Left colon (tissue), 2 donors: ENCODE measurements around the gene TBC1D5. TPM values are rescaled to one million over a fixed set of nuclear protein-coding genes. Genes with fewer than 3 reads are reported as not detected.
"Not testable (repeated sequence)": the region's sequence is repeated elsewhere in the genome, so short reads cannot be mapped to it uniquely, and the experiment has no call there.

Experiments
- ATAC-seq: fragments of 200-7000 bp; cut with Tn5 transposase; one replicate; pipeline ENCODE4 v1.9.1; 2020; ENCODE audit warnings: mild to moderate bottlenecking, moderate library complexity
- DNase-seq, 2 donors: peaks; one replicate each; pipeline ENCODE4 v3.0.0-alpha.2; 2020
- intact Hi-C, 2 donors: fragments of 100-400 bp; cut with DNase I in 1 of 2; cut with micrococcal nuclease in 1 of 2; formaldehyde crosslinking; loops; one replicate each; pipeline versions ENCODE4 v1.11.2 to v1.14.0; 2022; cut with DNase I, micrococcal nuclease
- total RNA-seq, 2 donors: library from RNA; stranded (reverse); fragmentation: NEBNext Ultra II Directional; extraction: Animal tissue kit (Norgen Biotek cat#: 25700); gene quantifications; one replicate each; pipeline ENCODE4 v1.2.1, GENCODE V29; 2021
- donor health status: DM: no; HTN: no; CAD: no.
- donor health status: DM: yes; HTN: yes; CAD: no.

The TBC1D5 gene
- total RNA-seq, 2 donors from 2014 or later = 32.4 to 34.7 TPM

GRCh38 chr3:17407576-17407975, 334.9 kb downstream of the TBC1D5 start:
- intact Hi-C loops = no loop called here
- ATAC-seq (no peak), DNase-seq (no peak)

- intact Hi-C loops = no loop called here
- DNase-seq = no peak
- no peak for ATAC-seq
These were observed 337.9 kb downstream of the TBC1D5 start for GRCh38 chr3:17404548-17404947.

GRCh38 chr3:17402442-17402841, 340.0 kb downstream of the TBC1D5 start:
- no peak for DNase-seq
- intact Hi-C loops = no loop called here

GRCh38 chr3:17401912-17402311, 340.5 kb downstream of the TBC1D5 start:
- no peak for ATAC-seq

More at GRCh38 chr3:17402442-17402841, 340.0 kb downstream of the TBC1D5 start:
- ATAC-seq = no peak

GRCh38 chr3:17399586-17399985, 342.8 kb downstream of the TBC1D5 start:
- intact Hi-C loops = no loop called here
- ATAC-seq = no peak

More at GRCh38 chr3:17401912-17402311, 340.5 kb downstream of the TBC1D5 start:
- intact Hi-C loops = no loop called here
- no peak for DNase-seq

GRCh38 chr3:17398959-17399551, 343.4 kb downstream of the TBC1D5 start:
- ATAC-seq = no peak
- intact Hi-C loops = no loop called here
- DNase-seq = no peak

More at GRCh38 chr3:17399586-17399985, 342.8 kb downstream of the TBC1D5 start:
- DNase-seq = no peak

GRCh38 chr3:17396036-17396435, 346.4 kb downstream of the TBC1D5 start:
- intact Hi-C loops = no loop called here

GRCh38 chr3:17394541-17395155, 347.8 kb downstream of the TBC1D5 start:
- no peak for ATAC-seq
- intact Hi-C loops = no loop called here

More at GRCh38 chr3:17396036-17396435, 346.4 kb downstream of the TBC1D5 start:
- no peak for ATAC-seq
- DNase-seq = no peak

GRCh38 chr3:17392516-17392915, 349.9 kb downstream of the TBC1D5 start:
- intact Hi-C loops, ATAC-seq: not testable (repeated sequence)

More at GRCh38 chr3:17394541-17395155, 347.8 kb downstream of the TBC1D5 start:
- no peak for DNase-seq

GRCh38 chr3:17390785-17391184, 351.6 kb downstream of the TBC1D5 start:
- DNase-seq = no peak
- intact Hi-C loops = no loop called here
- ATAC-seq = no peak

More at GRCh38 chr3:17392516-17392915, 349.9 kb downstream of the TBC1D5 start:
- not testable (repeated sequence) for DNase-seq

- intact Hi-C loops = no loop called here
- DNase-seq (no peak), ATAC-seq (no peak)
These were observed 355.3 kb downstream of the TBC1D5 start for GRCh38 chr3:17387108-17387507.

GRCh38 chr3:17386432-17386831, 356.0 kb downstream of the TBC1D5 start:
- no peak for DNase-seq
- no peak for ATAC-seq
- intact Hi-C loops = no loop called here

- no peak for ATAC-seq
- intact Hi-C loops = no loop called here
These were observed 357.7 kb downstream of the TBC1D5 start for GRCh38 chr3:17384567-17385296.

GRCh38 chr3:17373304-17373703, 369.1 kb downstream of the TBC1D5 start:
- ATAC-seq (no peak), DNase-seq (no peak)
- intact Hi-C loops = no loop called here

More at GRCh38 chr3:17384567-17385296, 357.7 kb downstream of the TBC1D5 start:
- no peak for DNase-seq

GRCh38 chr3:17372362-17373210, 369.8 kb downstream of the TBC1D5 start:
- intact Hi-C loops = no loop called here
- no peak for ATAC-seq
- DNase-seq = no peak

- ATAC-seq (no peak), DNase-seq (no peak)
- intact Hi-C loops = no loop called here
These were observed 372.5 kb downstream of the TBC1D5 start for GRCh38 chr3:17369973-17370372.

GRCh38 chr3:17367171-17367570, 375.3 kb downstream of the TBC1D5 start:
- intact Hi-C loops = no loop called here
- no peak for ATAC-seq

GRCh38 chr3:17360991-17361390, 381.4 kb downstream of the TBC1D5 start:
- intact Hi-C loops = no loop called here
- ATAC-seq (no peak), DNase-seq (no peak)

More at GRCh38 chr3:17367171-17367570, 375.3 kb downstream of the TBC1D5 start:
- no peak for DNase-seq

- no peak for ATAC-seq
- no peak for DNase-seq
- intact Hi-C loops = no loop called here
These were observed 382.5 kb downstream of the TBC1D5 start for GRCh38 chr3:17359911-17360310.
